Endodermal cell (in vitro differentiated cells): ENCODE results near the gene STEAP1B. TPM values are rescaled to one million over a fixed set of nuclear protein-coding genes. Genes with fewer than 3 reads are reported as not detected.
"Not testable (repeated sequence)": the region's sequence is repeated elsewhere in the genome, so short reads cannot be mapped to it uniquely, and the experiment has no call there.

Experiments
- DNase-seq: peaks from one replicate; pipeline ENCODE4 v3.0.0-alpha.2; 2017
- H3K27ac ChIP-seq: 2 replicates; pipeline ENCODE4 v1.5.1; 2013; ENCODE audit warnings: mild to moderate bottlenecking, low read depth, low read length, moderate library complexity
- H3K27me3 ChIP-seq: 2 replicates; pipeline ENCODE4 v1.6.1; 2013; ENCODE audit warnings: mild to moderate bottlenecking, low read length, moderate library complexity; ENCODE audit not compliant: insufficient read depth, control insufficient read depth, poor library complexity, severe bottlenecking
- H3K36me3 ChIP-seq: 2 replicates; pipeline ENCODE4 v1.7.0; 2013; ENCODE audit warnings: mild to moderate bottlenecking, low read length, moderate library complexity; ENCODE audit not compliant: control insufficient read depth, insufficient read depth
- H3K4me1 ChIP-seq: one replicate; pipeline ENCODE4 v1.7.0; 2013; ENCODE audit warnings: low read length; ENCODE audit not compliant: control insufficient read depth, insufficient read depth
- H3K4me3 ChIP-seq: 2 replicates; pipeline ENCODE4 v1.5.1; 2013; ENCODE audit warnings: mild to moderate bottlenecking, low read length, moderate library complexity
- H3K9ac ChIP-seq: 2 replicates; pipeline ENCODE4 v1.6.1; 2013; ENCODE audit warnings: mild to moderate bottlenecking, low read length, moderate library complexity; ENCODE audit not compliant: poor library complexity, severe bottlenecking; ENCODE audit errors: extremely low read depth
- H3K9me3 ChIP-seq: 2 replicates; pipeline ENCODE4 v1.6.1; 2013; ENCODE audit warnings: mild to moderate bottlenecking, low read length, moderate library complexity; ENCODE audit not compliant: control insufficient read depth
- H3K27ac Mint-ChIP-seq: 2 replicates; pipeline ENCODE4 v1.8.0; 2020; ENCODE audit warnings: mixed read lengths
- H3K27me3 Mint-ChIP-seq: 2 replicates; pipeline ENCODE4 v1.8.0; 2021; ENCODE audit warnings: mild to moderate bottlenecking, mixed read lengths; ENCODE audit not compliant: insufficient read depth
- H3K36me3 Mint-ChIP-seq: 2 replicates; pipeline ENCODE4 v1.8.0; 2020; ENCODE audit warnings: low read depth, mixed read lengths
- H3K4me1 Mint-ChIP-seq: 2 replicates; pipeline ENCODE4 v1.8.0; 2020; ENCODE audit warnings: mixed read lengths
- H3K4me3 Mint-ChIP-seq: 2 replicates; pipeline ENCODE4 v1.8.0; 2020; ENCODE audit warnings: mild to moderate bottlenecking, moderate library complexity, mixed read lengths
- H3K9me3 Mint-ChIP-seq: 2 replicates; pipeline ENCODE4 v1.8.0; 2020; ENCODE audit warnings: mild to moderate bottlenecking, mixed read lengths
- WGBS, 2 experiments: methylation state at CpG; one replicate each; pipeline versions ENCODE4 v1.1.5 to v1.1.7; 2013; ENCODE audit warnings: missing lambda C conversion rate in 2 of 2, mixed read lengths in 1 of 2; ENCODE audit not compliant: insufficient coverage in 1 of 2, insufficient read length in 1 of 2; 5-methylcytosine and 5-hydroxymethylcytosine counted together
- total RNA-seq, 2 donors: library from RNA; stranded (reverse); fragmentation: NEBNext Ultra II Directional in 1 of 2; extraction: Animal tissue kit (Norgen Biotek cat#: 25700) in 1 of 2; gene quantifications; 2 replicates in 1 of 2; 3 replicates in 1 of 2; pipeline ENCODE4 v1.2.1, GENCODE V29; 2021
- TF ChIP-seq, protein P1 (sequence below): fragments of 200-600 bp; sonication (generic); conservative IDR thresholded peaks from 2 replicates; pipeline ENCODE4 v1.5.0; 2021; ENCODE audit warnings: antibody characterized with exemption, mild to moderate bottlenecking

Gene STEAP1B
- total RNA-seq, 2 donors from 2014 or later: 30.5 to 54.2 TPM

DNA sequence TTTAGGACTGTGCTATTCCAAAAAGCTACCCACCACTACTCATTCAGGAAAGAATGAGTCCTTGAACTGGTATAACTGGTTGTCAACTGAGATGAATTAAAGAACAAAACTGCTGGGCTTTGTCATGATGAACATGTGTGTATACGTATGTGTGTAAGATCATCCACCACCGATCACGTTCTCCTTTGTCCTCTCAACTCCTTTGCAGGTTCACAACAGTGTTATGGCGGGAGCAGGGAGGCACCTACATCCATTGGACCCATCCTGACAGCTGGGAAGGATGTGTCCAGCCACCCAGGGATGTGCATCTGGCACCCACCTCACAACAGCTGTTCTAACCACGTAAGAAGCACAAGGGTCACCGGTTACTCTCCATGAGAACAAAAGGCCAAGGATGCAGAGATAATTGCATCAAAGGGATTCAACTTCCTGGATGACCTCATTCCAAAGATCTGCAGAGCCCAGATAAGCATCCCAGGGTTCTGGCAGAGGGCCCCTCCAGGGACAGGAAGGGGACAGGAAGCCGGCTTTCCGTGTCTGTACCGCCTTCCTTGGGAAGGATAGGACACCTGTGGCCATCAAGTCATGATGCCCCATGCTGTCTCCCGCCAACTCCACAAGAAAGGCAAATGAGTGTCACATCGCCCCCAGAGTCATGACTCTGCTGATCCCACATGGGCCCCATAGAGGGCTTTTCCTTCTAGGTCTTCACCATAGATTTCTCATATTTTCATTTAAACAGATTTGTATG, 66.1 kb downstream of the STEAP1B start:
- Histone ChIP-seq H3K36me3 (no peaks in the 10 kb centered on the region), H3K9me3 (peaks cover under 1% of the 10 kb centered on the region), H3K4me1 (peaks cover 6% of the 10 kb centered on the region), H3K27me3 (no peaks in the 10 kb centered on the region), H3K4me3 (no peak overlapping the region), H3K9ac (no peak overlapping the region), H3K27ac (no peak overlapping the region)
- peak; percentile 87 for DNase-seq
- no peaks in the 10 kb centered on the region for H3K9me3 Mint-ChIP-seq
- H3K27me3 Mint-ChIP-seq: no peaks in the 10 kb centered on the region
- TF ChIP-seq, protein P1, sequence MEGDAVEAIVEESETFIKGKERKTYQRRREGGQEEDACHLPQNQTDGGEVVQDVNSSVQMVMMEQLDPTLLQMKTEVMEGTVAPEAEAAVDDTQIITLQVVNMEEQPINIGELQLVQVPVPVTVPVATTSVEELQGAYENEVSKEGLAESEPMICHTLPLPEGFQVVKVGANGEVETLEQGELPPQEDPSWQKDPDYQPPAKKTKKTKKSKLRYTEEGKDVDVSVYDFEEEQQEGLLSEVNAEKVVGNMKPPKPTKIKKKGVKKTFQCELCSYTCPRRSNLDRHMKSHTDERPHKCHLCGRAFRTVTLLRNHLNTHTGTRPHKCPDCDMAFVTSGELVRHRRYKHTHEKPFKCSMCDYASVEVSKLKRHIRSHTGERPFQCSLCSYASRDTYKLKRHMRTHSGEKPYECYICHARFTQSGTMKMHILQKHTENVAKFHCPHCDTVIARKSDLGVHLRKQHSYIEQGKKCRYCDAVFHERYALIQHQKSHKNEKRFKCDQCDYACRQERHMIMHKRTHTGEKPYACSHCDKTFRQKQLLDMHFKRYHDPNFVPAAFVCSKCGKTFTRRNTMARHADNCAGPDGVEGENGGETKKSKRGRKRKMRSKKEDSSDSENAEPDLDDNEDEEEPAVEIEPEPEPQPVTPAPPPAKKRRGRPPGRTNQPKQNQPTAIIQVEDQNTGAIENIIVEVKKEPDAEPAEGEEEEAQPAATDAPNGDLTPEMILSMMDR: no peak
- WGBS, 2 experiments: 48 to 71% methylated on average over 4 to 11 of the region's 11 CpGs
- peak overlapping the region; percentile 97 for H3K27ac Mint-ChIP-seq
- no peak overlapping the region for H3K4me3 Mint-ChIP-seq
- peaks cover 24% of the 10 kb centered on the region for H3K36me3 Mint-ChIP-seq
- H3K4me1 Mint-ChIP-seq: peaks cover 20% of the 10 kb centered on the region

DNA sequence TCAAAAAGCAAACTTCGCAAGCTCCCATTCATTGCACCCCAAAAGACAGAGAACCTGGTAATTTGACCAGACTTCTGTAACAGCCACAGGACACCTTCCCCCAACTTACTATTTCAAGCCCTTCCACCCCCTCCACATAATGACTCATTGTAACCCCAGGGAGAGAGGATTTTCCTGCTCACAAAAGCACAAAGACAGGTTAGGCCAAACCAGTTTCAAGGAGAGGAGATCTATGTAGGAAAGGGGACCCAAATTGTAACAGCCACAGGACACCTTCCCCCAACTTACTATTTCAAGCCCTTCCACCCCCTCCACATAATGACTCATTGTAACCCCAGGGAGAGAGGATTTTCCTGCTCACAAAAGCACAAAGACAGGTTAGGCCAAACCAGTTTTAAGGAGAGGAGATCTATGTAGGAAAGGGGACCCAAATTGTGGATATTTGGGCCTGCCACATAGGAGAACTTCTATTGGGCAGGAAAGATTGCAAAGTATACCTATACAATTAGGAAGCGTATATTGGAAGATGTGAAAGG, 66.8 kb downstream of the STEAP1B start:
- not testable (repeated sequence) for H3K4me1 ChIP-seq, H3K9me3 Mint-ChIP-seq, H3K27me3 ChIP-seq, DNase-seq, H3K27ac ChIP-seq, H3K4me3 Mint-ChIP-seq, H3K9me3 ChIP-seq, H3K9ac ChIP-seq, H3K4me3 ChIP-seq, H3K36me3 ChIP-seq, H3K27me3 Mint-ChIP-seq
- peaks cover 20% of the 10 kb centered on the region for H3K36me3 Mint-ChIP-seq
- peaks cover 20% of the 10 kb centered on the region for H3K4me1 Mint-ChIP-seq
- H3K27ac Mint-ChIP-seq: peak overlapping the region; percentile 97
- 90% methylated on average over 1 of the region's 2 CpGs; no CpG with 5 or more reads in 1 of the 2 experiments for WGBS, 2 experiments

DNA sequence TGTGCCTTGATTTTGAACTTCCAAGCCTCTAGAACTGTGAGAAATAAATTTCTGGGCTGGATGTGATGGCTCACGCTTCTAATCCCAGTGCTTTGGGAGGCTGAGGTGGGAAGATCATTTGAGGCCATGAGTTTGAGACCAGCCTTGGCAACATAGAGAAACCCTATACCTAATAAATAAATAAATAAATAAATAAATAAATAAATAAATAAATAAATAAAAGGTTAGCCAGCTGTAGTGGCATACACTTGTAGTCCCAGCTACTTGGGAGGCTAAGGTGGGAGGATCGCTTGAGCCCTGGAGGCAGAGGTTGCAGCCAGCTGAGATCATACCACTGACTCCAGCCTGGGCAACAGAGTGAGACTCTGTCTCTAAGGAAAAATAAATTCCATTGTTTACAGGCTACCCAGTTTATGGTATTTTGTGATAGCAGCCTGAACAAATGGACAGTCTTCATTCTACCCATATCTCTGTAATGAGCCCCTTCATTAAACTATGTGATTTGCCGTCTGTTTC, 67.7 kb downstream of the STEAP1B start:
- Histone ChIP-seq H3K27ac (no peak overlapping the region), H3K36me3 (no peaks in the 10 kb centered on the region), H3K4me3 (no peak overlapping the region), H3K9me3 (no peaks in the 10 kb centered on the region), H3K4me1 (peaks cover 6% of the 10 kb centered on the region), H3K9ac (no peak overlapping the region), H3K27me3 (no peaks in the 10 kb centered on the region)
- 92 to 97% methylated on average over 2 to 3 of the region's 3 CpGs for WGBS, 2 experiments
- DNase-seq: no peak
- TF ChIP-seq, protein P1: no peak
- H3K36me3 Mint-ChIP-seq: peaks cover 13% of the 10 kb centered on the region
- H3K9me3 Mint-ChIP-seq: no peaks in the 10 kb centered on the region
- peaks cover 20% of the 10 kb centered on the region for H3K4me1 Mint-ChIP-seq
- peak overlapping the region; percentile 69 for H3K27ac Mint-ChIP-seq
- H3K4me3 Mint-ChIP-seq: no peak overlapping the region
- no peaks in the 10 kb centered on the region for H3K27me3 Mint-ChIP-seq
